Measurements from ENCODE around the gene KSR1.

DNA sequence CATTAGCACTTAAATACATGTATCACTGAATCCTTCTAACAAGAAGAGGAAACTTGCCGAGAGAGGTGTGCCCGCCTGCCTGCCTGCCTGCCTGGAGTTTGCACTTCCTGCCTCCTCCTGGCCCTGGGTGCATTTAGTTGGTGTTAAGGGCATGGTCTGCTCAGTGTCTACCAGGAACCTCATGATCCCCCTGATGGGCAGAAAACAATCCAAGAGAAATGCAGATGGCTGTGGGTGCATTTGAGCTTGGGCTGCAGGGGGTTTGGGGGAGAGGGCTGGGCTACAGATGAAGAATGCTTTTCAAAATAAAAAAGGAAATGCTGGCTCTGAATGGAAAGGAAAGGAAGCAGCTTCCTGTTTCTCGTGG, 10.1 kb downstream of the KSR1 start:
- TF ChIP-seq RAD21 (IDR thresholded peaks at IDR 0.05; ENCODE audit: low read length) (no peak), POLR2A (IDR thresholded peaks at IDR 0.05; ENCODE audit: low read depth, low read length) (no peak), RFX5 (IDR thresholded peaks at IDR 0.05; ENCODE audit: low read depth, low read length) (no peak), CEBPB (IDR thresholded peaks at IDR 0.05; ENCODE audit: low read depth, low read length) (no peak), MXI1 (IDR thresholded peaks at IDR 0.05; ENCODE audit: borderline replicate concordance, low read depth, low read length) (no peak), RCOR1 (IDR thresholded peaks at IDR 0.05; ENCODE audit: insufficient replicate concordance, low read length) (no peak), CHD1 (IDR thresholded peaks at IDR 0.05; ENCODE audit: low read depth, low read length) (no peak), NFE2L2 (IDR thresholded peaks at IDR 0.05; ENCODE audit: low read depth, low read length) (no peak), SMC3 (IDR thresholded peaks at IDR 0.05; ENCODE audit: low read depth, low read length) (no peak), MAFK (IDR thresholded peaks at IDR 0.05; ENCODE audit: low read depth, low read length) (no peak)
- TF ChIP-seq, protein P1, sequence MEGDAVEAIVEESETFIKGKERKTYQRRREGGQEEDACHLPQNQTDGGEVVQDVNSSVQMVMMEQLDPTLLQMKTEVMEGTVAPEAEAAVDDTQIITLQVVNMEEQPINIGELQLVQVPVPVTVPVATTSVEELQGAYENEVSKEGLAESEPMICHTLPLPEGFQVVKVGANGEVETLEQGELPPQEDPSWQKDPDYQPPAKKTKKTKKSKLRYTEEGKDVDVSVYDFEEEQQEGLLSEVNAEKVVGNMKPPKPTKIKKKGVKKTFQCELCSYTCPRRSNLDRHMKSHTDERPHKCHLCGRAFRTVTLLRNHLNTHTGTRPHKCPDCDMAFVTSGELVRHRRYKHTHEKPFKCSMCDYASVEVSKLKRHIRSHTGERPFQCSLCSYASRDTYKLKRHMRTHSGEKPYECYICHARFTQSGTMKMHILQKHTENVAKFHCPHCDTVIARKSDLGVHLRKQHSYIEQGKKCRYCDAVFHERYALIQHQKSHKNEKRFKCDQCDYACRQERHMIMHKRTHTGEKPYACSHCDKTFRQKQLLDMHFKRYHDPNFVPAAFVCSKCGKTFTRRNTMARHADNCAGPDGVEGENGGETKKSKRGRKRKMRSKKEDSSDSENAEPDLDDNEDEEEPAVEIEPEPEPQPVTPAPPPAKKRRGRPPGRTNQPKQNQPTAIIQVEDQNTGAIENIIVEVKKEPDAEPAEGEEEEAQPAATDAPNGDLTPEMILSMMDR (conservative IDR thresholded peaks at IDR 0.05; ENCODE audit: low read depth, low read length), result no peak
- TF ChIP-seq, protein P2, sequence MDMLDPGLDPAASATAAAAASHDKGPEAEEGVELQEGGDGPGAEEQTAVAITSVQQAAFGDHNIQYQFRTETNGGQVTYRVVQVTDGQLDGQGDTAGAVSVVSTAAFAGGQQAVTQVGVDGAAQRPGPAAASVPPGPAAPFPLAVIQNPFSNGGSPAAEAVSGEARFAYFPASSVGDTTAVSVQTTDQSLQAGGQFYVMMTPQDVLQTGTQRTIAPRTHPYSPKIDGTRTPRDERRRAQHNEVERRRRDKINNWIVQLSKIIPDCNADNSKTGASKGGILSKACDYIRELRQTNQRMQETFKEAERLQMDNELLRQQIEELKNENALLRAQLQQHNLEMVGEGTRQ (IDR thresholded peaks at IDR 0.05; ENCODE audit: low read depth, low read length), result no peak
